NCI-H1092 (cell line): ENCODE measurements around the gene ACTN2.

Experiments
- DNase-seq: peaks from one replicate; lab custom pipeline; 2025; lab: John Stamatoyannopoulos, UW

ACTN2 gene

GRCh38 chr1:236691348-236691747, 5.0 kb downstream of the ACTN2 start:
- no peak for DNase-seq

DNA sequence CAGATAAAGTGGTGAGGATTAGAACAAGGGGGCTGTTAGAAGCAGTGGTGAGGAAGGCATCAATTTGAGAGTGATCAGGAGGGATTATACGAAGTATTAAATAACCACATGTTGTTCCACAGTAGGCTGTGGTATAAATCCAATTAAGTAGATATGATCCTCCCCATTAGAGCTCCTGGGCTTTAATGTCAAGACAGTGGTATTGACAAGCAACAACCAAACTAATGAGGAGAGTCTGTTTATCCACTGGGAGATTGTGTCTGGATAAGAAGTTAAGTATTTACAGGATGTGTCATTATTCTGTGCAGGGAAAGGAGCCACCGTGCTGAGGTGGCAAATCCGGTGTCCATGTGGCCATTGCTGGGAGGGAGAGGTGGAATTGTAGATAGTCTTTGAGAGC, 5.8 kb downstream of the ACTN2 start:
- DNase-seq, result no peak

- no peak for DNase-seq
Measured at GRCh38 chr1:236692742-236693141, 6.4 kb downstream of the ACTN2 start.

GRCh38 chr1:236699366-236699765, 13.1 kb downstream of the ACTN2 start:
- DNase-seq, result no peak

DNA sequence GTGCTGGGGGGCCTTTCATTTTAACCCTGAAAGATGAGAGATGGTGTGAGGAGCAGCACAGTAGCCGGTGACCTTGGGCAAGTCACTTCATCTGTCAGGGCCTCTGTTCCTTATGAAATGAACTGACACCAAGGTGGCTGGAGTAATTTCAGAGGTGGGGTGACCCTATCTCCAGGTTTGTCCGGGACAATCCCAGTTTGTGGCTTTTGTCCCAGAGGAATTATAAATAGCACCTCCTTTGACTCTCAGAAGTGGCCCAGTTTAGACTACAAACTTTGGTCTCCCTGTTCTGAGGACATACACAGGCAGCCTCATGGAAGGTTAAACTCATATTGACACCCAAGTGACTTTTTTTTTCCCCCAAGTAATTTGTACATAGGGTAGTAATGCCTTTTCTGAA, 14.6 kb downstream of the ACTN2 start:
- DNase-seq, result no peak

GRCh38 chr1:236701782-236702181, 15.5 kb downstream of the ACTN2 start:
- no peak for DNase-seq

DNA sequence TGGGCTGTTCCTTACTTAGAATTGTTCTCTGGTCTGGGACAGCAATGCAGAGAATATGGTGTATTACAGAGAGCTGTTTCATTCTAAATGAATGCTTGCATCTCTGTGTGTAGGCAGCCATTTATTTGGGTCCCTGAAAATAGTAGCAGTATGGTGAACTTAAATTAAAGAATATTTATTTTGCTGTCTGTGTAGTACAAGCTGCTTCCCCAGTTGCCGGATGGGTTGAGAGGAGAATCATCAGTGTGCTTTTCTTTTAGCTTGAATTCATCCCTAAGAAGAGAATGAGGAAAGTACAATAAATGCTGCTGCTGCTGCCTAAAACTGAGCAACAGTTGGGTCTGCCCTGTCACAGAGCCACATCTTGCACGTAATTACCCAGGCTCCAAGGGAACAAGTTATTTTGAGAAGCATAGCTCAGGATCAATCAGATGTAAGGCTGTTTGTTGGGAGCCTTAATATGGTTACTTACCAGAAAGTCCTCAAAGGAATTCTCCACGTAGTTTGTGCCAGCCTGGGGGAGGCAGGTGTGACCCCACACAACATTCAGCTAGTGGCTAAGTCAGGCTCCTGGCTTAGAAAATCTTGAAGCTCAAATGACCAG, 16.6 kb downstream of the ACTN2 start:
- DNase-seq, result no peak

DNA sequence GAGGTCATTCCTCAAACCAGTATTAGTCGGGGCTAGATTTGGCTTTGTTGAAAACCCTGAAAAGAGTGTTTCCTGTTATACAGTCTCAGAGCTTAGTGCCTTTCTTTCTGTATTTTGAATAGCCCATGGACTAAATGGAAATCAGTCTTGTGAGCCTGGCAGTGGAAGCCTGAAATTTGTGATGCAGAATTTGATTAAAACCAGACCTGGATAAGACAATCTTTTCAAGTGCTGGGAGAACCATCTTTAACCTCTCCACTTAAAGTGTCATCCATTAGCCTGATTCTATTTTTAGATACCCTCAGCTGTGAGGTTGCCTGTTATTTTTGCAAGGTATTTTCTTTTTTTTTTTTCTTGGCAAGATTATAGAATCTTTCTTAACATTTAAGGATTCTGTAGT, 19.5 kb downstream of the ACTN2 start:
- no peak for DNase-seq

- DNase-seq, result no peak
Measured at GRCh38 chr1:236706183-236706582, 19.9 kb downstream of the ACTN2 start.

GRCh38 chr1:236710328-236710892, 24.1 kb downstream of the ACTN2 start:
- DNase-seq, result no peak

DNA sequence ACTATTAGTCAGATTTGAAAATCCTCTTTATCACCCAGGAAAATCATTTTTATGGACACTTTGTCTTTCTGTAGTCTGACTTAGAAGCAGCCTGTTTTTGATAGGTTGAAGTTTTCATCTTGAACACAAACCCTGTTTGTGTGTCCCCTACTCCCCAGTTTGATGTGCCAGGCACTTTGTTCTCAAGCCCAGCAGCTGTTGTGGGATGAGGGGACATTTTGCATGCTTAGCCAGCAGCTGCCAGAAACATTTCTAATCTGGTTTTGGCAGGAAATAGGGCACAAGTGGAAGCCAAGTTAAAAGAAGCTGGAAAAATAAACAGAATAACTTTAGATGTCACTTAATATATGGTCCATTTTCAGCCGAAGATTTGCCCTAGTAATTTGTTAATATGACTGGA, 29.9 kb downstream of the ACTN2 start:
- no peak for DNase-seq

DNA sequence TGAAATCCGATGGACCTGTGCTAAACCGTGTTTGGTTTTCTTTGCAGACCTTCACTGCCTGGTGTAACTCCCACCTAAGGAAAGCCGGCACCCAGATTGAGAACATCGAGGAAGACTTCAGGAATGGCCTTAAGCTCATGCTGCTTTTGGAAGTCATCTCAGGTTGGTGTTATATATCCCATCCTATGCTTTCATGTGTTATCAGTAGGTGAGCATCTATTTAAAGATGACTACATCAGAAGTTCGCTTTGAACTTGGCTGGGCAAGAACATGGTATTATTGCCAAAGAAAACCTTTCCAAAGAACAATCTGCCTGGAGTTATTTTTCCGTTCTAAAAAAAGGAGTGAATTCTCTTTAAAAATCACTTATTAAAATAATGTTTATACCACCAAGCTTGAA, 31.5 kb downstream of the ACTN2 start:
- no peak for DNase-seq

DNA sequence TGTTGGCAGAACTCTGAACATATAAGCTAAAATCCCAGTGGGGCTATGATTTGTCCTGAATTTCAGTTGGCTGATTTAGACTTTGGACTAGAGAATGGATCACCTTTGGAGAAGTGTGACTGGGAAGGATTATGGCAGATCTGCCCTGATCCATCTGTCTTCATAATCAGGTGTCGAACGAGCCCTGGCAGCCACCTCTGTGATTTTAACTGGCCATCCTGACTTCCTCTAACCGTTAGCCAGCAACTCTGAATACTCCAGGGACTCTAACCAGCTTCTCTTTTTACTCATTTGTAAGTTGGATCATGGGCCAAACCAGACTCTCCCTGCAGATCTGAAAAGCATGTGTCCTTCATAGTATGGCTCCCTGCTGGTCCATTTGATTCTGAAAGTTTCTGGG, 32.0 kb downstream of the ACTN2 start:
- DNase-seq, result no peak

DNA sequence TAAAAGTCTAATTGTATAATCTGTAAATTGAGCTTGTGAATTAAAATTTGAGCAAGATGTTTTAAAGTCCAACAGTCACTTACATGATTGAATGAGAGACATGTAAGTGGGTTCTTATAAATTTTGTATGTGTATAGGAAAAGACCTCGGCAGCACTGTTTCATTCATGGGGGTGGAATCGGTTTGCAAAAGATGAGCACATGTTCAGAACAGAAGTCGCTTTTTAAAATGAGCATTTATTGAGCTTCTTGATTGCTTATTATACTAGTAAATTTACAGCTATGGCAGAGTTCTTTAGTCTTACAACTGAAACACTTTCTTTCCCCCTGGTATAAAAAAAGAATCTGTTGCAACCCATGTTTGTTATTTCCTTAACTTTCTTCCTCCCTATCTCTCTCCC, 33.9 kb downstream of the ACTN2 start:
- no peak for DNase-seq

GRCh38 chr1:236720611-236721010, 34.3 kb downstream of the ACTN2 start:
- DNase-seq, result no peak

DNA sequence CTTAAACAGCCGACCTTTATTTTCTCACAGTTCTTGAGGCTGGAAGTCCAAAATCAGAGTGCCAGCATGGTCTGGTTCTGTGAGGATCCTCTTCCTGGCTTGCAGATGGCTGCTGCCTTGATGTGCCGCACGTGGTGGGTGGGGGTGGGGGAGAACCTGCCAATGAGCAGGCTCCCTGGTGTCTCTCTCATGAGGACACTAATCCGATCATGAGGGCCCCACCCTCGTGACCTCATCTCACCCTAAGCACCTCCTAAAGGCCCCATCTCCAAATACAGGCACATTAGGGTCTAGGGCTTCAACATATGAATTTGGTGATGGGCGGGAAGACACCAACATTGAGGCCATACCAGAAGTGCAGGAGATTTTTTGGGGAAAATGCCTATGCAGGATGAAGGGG, 37.8 kb downstream of the ACTN2 start:
- DNase-seq, result no peak

DNA sequence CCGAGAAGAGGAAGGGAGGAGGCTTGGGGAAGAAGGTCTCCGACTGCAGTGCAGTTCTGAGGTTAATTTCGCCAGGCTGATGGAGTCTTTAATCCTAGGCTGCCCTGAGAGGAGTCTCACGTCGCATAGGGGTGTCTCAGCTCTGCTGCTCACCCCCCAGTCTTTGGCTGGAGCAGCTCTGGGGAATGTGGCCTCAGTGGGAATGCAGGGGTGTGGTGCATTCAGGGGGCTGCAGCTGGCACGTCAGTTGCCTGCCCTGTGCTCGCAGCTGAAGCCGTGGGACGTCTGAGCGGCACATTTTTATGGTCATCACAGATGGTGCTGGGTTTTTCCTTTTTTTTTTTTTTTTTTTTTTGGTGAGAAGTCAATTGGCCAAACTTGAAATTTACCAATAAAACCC, 38.2 kb downstream of the ACTN2 start:
- no peak for DNase-seq

GRCh38 chr1:236725668-236726067, 39.4 kb downstream of the ACTN2 start:
- no peak for DNase-seq

DNA sequence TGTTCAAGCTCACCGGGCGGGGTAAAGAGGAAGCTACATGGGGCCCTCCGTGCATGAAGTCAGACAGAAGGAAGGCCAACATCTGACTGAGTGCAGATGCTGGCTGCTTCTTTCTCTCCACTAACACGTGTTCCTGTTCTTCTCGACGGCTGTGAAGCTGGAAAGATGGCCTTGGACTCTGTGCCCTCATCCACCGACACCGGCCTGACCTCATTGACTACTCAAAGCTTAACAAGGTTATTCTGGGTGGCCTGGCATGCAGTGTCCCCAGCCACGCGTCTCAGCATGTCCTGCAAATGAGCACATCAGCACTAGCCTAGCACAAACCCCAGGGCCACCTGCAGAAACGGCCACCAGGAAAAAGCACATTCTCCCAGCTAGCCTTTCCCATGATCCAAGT, 41.2 kb downstream of the ACTN2 start:
- DNase-seq, result no peak

DNA sequence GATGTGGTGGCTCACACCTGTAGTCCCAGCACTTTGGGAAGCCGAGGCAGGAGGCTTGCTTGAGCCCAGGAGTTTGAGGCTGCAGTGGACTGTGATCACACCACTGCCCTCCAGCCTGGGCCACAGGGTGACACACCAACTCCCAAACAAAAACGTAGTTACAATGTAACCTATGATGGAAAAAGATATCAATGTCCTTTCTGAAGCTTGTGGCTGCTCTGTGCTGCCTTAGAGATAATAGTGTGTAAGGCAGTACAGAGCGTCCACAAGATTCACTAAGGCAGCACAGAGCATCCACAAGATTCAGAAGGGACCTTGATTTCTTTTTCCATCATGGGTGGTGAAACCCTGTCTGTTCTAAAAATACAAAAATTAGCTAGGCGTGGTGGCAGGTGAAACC, 42.5 kb downstream of the ACTN2 start:
- no peak for DNase-seq

DNA sequence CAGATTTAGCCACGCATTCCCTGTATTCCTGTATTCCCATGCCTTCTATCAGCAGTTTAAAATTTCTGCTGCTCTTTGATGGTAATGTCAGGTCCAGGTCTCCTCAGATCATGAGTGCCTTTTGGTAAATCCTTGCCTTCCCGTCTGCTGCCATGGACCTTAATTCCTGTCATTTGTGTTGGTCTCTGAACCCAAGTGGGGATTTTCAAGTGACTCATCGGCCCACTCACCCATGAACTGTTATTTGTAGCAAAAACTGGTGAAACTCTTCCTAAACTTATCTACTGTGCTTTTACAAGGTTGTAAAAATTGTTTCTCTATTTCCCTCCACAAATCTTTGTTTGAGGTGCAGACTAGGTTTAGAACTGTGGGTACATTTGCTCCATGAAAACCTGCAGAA, 47.4 kb downstream of the ACTN2 start:
- DNase-seq, result no peak

DNA sequence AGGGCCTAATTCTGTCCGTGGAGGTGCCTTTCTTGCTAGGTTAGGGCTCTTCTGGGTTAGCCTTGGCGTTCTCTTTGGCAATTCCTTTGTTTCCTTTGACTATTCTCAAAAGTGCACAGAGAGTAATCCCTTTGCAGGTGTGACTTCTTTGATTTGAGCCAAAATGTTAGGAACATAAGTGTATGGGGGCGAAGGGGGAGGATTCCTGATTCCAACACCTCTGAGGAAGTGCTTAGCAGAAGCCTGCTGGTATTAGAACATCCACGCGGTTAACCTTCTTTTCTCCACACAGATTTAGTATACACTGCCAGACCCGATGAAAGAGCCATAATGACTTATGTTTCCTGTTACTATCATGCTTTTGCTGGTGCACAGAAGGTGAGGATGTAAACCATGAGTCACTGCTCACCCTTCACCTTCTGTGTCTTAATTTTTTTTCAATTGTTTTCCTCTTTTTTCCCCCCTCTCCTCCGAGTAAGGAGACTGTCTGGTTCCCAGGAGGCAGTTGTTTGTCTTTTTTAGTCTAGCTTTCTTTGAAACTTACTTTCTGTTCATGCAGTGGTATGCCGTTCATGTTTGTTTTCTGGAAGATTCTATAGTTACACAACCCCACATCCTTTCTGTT, 48.0 kb downstream of the ACTN2 start:
- DNase-seq, result no peak

DNA sequence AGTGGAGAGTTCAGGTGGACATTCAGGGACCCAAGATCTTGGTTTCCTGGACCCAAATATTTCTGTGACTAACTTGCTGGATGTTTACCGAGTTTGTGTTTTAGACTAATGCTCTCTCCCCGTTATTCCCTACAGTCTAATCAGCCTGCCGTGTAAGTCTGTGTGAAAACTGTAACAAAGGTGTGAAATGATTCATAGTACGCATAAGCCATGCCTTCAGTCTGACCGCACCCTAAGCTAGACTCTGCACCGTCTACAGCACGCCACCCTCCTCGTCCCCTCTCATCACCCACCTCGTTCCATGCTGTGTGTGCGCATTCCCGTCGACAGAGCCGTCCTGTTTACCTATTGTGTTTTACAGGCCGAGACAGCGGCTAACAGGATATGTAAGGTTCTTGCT, 50.5 kb downstream of the ACTN2 start:
- DNase-seq, result no peak

GRCh38 chr1:236741753-236742152, 55.5 kb downstream of the ACTN2 start:
- DNase-seq, result no peak
